Thyroid gland (tissue), 4 donors: ENCODE data around the gene PXT1. TPM values are rescaled to one million over a fixed set of nuclear protein-coding genes. Genes with fewer than 3 reads are reported as not detected.
"Not testable (repeated sequence)": the region's sequence is repeated elsewhere in the genome, so short reads cannot be mapped to it uniquely, and the experiment has no call there.

Source experiments
- DNase-seq, 2 donors: peaks; one replicate each; pipeline ENCODE4 v3.0.0-alpha.2; 2019
- H3K27ac ChIP-seq, 3 donors: fragments of 200-600 bp; sonication (generic); 1 replicate in 2 of 3; 2 replicates in 1 of 3; pipeline ENCODE4 v1.5.1; 2016 to 2019; ENCODE audit warnings: mild to moderate bottlenecking in 1 of 3, moderate library complexity in 1 of 3
- H3K27me3 ChIP-seq: fragments of 200-600 bp; sonication (generic); one replicate; pipeline ENCODE4 v1.5.1; 2019
- H3K36me3 ChIP-seq, 2 donors: fragments of 200-600 bp; sonication (generic); one replicate each; pipeline ENCODE4 v1.5.1; 2016 to 2019
- H3K4me1 ChIP-seq, 2 donors: fragments of 200-600 bp; sonication (generic); one replicate each; pipeline ENCODE4 v1.5.1; 2017 to 2019
- H3K4me3 ChIP-seq, 3 donors: fragments of 200-600 bp; sonication (generic); replicated peaks in 1 of 3; 1 replicate in 2 of 3; 2 replicates in 1 of 3; pipeline ENCODE4 v1.5.1; 2016; ENCODE audit warnings: mild to moderate bottlenecking in 1 of 3
- H3K9me3 ChIP-seq: fragments of 200-600 bp; sonication (generic); one replicate; pipeline ENCODE4 v1.5.1; 2017
- POLR2A ChIP-seq, 2 donors: fragments of 450-650 bp; IDR thresholded peaks; one replicate each; pipeline ENCODE4 v1.6.1; 2017; ENCODE audit warnings: antibody characterized with exemption in 2 of 2, mild to moderate bottlenecking in 2 of 2, moderate library complexity in 1 of 2
- WGBS, 2 donors: methylation state at CpG; one replicate each; pipeline ENCODE4 v1.1.5; 2017; 5-methylcytosine and 5-hydroxymethylcytosine counted together
- intact Hi-C: fragments of 100-400 bp; cut with DNase I; formaldehyde crosslinking; loops from one replicate; pipeline ENCODE4 v1.15.1; 2023
- total RNA-seq, 4 donors: library from RNA; depleted of rRNA; stranded (reverse); fragments of >200 nt; gene quantifications; one replicate each; pipeline ENCODE4 v1.2.3, GENCODE V29; 2016
- TF ChIP-seq, protein P1 (sequence below), 6 experiments: fragments of 200-600 bp in 3 of 6; fragments of 450-650 bp in 3 of 6; sonication (generic) in 3 of 6; IDR thresholded peaks; one replicate each; pipeline ENCODE4 v1.5.1; 2016 to 2019; ENCODE audit warnings: antibody characterized with exemption in 6 of 6, mild to moderate bottlenecking in 2 of 6, inconsistent platforms in 1 of 6, moderate library complexity in 1 of 6

PXT1 gene
- total RNA-seq, 4 donors from 2014 or later = not detected

DNA sequence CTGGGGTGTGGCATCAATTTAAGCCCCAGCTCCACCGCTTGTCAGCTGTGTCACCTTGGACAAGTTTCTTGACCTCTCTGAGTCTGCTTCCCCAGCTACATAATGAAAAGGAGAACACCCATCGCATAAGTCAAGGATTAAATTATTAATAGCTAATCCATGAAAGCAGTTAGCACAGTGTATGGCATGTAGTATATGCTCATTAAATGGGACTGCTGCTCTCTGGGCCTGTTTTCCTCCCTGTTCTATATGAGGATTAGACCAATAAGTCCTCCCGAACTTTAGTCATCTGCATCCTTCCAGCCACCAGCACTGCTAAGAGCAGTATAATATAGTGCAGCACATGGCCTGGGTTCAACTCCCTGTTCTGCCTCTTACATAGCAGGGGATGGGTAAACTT is 74.9 kb downstream of the PXT1 start:
- Histone ChIP-seq H3K27ac (no peak overlapping the region), H3K36me3 (no peaks in the 10 kb centered on the region), H3K9me3 (no peaks in the 10 kb centered on the region), H3K27me3 (no peaks in the 10 kb centered on the region), H3K4me3 (no peak overlapping the region), H3K4me1 (no peaks in the 10 kb centered on the region)
- no peak for TF ChIP-seq POLR2A (IDR thresholded peaks at IDR 0.05)
- TF ChIP-seq, protein P1, sequence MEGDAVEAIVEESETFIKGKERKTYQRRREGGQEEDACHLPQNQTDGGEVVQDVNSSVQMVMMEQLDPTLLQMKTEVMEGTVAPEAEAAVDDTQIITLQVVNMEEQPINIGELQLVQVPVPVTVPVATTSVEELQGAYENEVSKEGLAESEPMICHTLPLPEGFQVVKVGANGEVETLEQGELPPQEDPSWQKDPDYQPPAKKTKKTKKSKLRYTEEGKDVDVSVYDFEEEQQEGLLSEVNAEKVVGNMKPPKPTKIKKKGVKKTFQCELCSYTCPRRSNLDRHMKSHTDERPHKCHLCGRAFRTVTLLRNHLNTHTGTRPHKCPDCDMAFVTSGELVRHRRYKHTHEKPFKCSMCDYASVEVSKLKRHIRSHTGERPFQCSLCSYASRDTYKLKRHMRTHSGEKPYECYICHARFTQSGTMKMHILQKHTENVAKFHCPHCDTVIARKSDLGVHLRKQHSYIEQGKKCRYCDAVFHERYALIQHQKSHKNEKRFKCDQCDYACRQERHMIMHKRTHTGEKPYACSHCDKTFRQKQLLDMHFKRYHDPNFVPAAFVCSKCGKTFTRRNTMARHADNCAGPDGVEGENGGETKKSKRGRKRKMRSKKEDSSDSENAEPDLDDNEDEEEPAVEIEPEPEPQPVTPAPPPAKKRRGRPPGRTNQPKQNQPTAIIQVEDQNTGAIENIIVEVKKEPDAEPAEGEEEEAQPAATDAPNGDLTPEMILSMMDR (IDR thresholded peaks at IDR 0.05) = no peak
- intact Hi-C loops = loop anchor here (10.0 kb wide), 1 partner anchor 343 kb away; the partner anchor contains the start of genes MAPK14 and SLC26A8
- WGBS, 2 donors = 91 to 97% methylated on average over 3 of the region's 3 CpGs
- DNase-seq = no peak

DNA sequence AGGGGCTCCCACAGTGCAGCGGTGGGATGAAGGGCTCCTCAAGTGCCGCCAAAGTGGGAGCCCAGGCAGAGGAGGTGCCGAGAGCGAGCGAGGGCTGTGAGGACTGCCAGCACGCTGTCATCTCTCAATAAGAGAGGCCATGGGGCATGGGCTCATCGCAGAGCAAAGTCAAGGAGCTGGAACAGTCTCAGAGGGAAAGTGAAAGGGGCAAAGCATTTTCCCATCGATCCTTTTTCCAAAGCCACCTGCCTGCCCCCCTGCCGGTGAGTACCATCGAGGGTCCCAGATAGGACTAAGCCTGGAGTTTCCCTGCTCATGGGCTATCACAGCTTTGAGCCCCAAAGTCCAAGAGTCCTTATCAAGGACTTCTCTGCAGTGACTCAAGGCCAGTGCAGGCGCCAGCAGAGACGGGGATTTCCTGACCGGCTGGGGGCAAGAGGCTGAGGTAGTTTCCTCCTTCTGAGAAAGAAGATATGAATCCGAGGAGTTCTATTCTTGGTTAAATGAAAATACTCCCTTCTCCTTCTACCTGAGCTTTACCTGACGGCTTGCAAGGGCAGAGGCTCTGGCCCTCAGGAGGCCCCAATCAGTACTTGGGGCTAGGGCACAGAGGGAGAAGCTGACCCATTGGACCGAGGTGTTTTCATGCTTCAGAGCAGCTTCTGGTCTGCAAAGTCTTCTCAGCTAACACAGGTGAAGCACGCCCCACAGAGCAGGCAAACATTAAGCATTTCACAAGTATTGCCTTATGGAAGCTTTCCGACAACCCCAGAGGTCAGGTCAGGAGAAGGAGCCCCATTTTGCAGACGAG is 77.8 kb downstream of the PXT1 start:
- H3K4me3 ChIP-seq = no peak overlapping the region
- 66 to 81% methylated on average over 14 to 18 of the region's 19 CpGs for WGBS, 2 donors
- no peaks in the 10 kb centered on the region for H3K27me3 ChIP-seq
- H3K36me3 ChIP-seq = no peaks in the 10 kb centered on the region
- peaks cover 0 to 5% of the 10 kb centered on the region in 2 donors for H3K4me1 ChIP-seq
- no peak overlapping the region for H3K27ac ChIP-seq
- intact Hi-C loops = loop anchor here (5.0 to 10.0 kb wide), 2 partner anchors 243 to 340 kb away; partner anchors contain the start of genes MAPK14 and SLC26A8
- H3K9me3 ChIP-seq = no peaks in the 10 kb centered on the region
- TF ChIP-seq, protein P1 (IDR thresholded peaks at IDR 0.05) = no peak
- no peak for TF ChIP-seq POLR2A (IDR thresholded peaks at IDR 0.05)
- DNase-seq = no peak

DNA sequence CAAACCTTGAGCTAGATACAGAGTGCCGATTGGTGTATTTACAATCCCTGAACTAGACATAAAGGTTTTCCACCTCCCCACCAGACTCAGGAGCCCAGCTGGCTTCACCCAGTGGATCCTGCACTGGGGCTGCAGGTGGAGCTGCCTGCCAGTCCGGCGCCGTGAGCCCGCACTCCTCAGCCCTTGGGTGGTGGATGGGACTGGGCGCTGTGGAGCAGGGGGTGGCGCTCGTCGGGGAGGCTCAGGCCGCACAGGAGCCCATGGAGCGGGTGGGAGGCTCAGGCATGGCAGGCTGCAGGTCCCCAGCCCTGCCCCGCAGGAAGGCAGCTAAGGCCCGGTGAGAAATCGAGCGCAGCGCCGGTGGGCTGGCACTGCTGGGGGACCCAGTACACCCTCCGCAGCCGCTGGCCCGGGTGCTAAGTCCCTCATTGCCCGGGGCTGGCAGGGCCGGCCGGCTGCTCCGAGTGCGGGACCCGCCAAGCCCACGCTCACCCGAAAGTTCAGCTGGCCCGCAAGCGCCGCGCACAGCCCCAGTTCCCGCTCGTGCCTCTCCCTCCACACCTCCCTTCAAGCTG is 78.5 kb downstream of the PXT1 start:
- H3K4me1 ChIP-seq, H3K27me3 ChIP-seq, H3K9me3 ChIP-seq, H3K4me3 ChIP-seq, DNase-seq, H3K36me3 ChIP-seq, H3K27ac ChIP-seq: not testable (repeated sequence)
- 95 to 99% methylated on average over 9 to 17 of the region's 34 CpGs for WGBS, 2 donors
- intact Hi-C loops = loop anchor here (5.0 to 10.0 kb wide), 2 partner anchors 242 to 339 kb away; partner anchors contain the start of genes MAPK14 and SLC26A8

DNA sequence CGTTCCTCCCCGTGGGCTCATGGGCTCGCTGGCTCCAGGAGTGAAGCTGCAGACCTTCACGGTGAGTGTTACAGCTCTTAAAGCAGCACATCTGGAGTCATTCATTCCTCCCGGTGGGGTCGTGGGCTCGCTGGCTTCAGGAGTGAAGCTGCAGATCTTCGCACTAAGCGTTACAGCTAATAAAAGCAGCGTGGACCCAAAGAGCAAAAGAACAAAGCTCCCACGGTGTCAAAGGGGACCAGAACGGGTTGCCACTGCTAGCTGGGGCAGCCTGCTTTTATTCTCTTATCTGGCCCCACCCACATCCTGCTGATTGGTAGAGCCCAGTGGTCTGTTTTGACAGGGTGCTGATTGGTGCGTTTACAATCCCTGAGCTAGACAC is 79.3 kb downstream of the PXT1 start:
- intact Hi-C loops = loop anchor here (5.0 to 10.0 kb wide), 2 partner anchors 241 to 339 kb away; partner anchors contain the start of genes MAPK14 and SLC26A8
- H3K27ac ChIP-seq, H3K9me3 ChIP-seq, H3K4me3 ChIP-seq, H3K27me3 ChIP-seq, DNase-seq, H3K36me3 ChIP-seq: not testable (repeated sequence)
- peaks cover 0 to 12% of the 10 kb centered on the region in 2 donors for H3K4me1 ChIP-seq
- WGBS, 2 donors = 83% methylated on average over 12 to 13 of the region's 13 CpGs

DNA sequence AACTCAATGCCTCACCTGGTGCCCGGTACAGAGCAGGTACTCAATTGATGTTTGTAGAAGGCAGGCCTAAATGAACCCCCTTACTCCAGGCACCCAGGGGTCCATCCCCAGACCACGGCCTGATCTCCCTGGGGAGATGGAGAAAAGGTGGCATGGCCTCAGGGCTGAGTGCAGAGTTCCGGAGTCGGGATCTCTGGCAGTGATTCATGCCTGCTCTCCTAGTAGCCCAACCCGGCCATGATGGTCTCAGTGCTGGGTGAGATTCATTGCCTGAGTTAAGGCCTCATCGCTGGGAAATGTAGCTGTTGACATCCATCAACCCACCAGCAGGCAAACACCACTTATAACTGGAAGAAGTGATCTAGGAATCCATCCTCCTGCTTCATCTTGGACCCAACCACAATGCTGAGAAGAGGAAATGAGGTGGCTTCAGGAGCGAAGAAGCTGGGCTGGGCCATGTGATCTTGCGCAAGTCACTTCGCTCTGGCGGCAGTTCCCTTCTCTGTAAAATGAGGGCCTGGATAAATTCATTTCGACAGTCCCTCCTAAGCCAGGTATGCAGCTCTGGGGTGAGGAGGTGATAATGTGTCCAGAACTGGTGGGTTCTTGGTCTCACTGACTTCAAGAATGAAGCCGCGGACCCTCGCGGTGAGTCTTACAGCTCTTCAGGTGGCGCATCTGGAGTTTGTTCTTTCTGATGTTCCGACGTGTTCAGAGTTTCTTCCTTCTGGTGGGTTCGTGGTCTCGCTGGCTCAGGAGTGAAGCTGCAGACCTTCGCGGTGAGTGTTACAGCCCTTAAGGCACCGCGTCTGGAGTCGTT is 79.9 kb downstream of the PXT1 start:
- intact Hi-C loops = loop anchor here (5.0 to 10.0 kb wide), 2 partner anchors 240 to 338 kb away; partner anchors contain the start of genes MAPK14 and SLC26A8
- Histone ChIP-seq H3K36me3 (no peaks in the 10 kb centered on the region), H3K4me3 (no peak overlapping the region), H3K27me3 (no peaks in the 10 kb centered on the region), H3K4me1 (peaks cover 0 to 18% of the 10 kb centered on the region in 2 donors), H3K9me3 (no peaks in the 10 kb centered on the region), H3K27ac (no peak overlapping the region)
- DNase-seq = no peak
- TF ChIP-seq, protein P1 (IDR thresholded peaks at IDR 0.05) = no peak
- TF ChIP-seq POLR2A (IDR thresholded peaks at IDR 0.05) = no peak
- WGBS, 2 donors = 90 to 91% methylated on average over 22 to 25 of the region's 25 CpGs
